Hematopoietic multipotent progenitor cell treated with erythropoietin and hydrocortisone succinate and interleukin-3 and kit ligand, for 17 days (in vitro differentiated cells): Measurements from ENCODE around the gene RAPGEF3.

ENCODE experiments used
- DNase-seq: peaks from one replicate; pipeline ENCODE4 v3.0.0-alpha.2; 2015; ENCODE audit warnings: low spot score

The RAPGEF3 gene

GRCh38 chr12:47718531-47718930, 40.1 kb downstream of the RAPGEF3 start:
- no peak for DNase-seq

GRCh38 chr12:47717443-47718193, 41.1 kb downstream of the RAPGEF3 start:
- peak; percentile 57 for DNase-seq

GRCh38 chr12:47717046-47717442, 41.6 kb downstream of the RAPGEF3 start:
- no peak for DNase-seq

GRCh38 chr12:47715877-47716548, 42.7 kb downstream of the RAPGEF3 start:
- DNase-seq, result no peak

DNA sequence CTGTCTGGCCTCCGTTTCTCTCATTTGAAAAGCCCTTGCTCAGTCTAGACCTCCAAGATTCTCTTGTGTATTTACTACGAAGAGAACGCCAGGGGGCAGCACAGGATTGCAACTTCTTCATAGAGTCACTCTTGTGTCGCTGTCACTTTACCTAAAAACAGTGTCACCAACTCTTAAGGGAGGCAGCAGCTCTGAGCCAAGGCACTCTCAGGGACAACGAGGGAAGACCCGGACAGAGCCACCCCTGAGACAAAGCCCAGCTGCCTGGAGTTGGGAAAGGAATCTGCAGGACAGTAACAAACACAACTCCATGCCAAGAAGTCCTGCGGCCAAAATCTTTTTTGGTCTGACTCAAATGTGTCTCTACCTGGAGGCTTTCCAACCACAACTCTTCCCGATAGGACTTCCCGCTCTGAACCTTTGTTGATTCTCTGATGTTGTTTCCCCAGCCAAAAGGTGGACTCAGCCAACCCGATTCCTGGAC, 43.2 kb downstream of the RAPGEF3 start:
- peak; percentile 90 for DNase-seq

DNA sequence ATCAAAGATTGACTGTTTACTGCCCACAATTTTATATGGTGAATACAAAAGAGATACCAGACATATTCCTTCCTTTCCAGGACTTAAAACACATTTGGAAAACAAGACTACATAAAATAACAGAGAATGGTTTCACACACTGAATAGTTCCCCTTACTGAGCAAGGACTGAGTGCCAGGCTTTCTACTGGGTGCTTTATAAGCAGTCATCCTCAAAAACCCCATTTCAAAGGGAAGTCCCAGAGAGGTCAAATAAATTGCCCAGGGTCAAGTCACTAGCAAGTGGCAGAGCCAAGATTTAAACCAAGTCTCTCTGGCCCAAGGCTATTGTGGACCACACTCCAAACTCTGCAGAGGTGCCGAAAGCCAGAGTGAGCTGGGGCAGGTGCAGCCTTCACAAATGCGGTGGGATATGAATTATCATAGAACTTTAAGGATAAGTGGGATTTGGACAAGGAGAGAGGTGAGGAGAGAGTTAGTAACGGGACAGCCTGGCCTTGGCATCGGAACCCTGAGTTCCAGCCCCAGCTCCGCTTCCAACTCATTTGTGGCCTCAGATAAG, 43.8 kb downstream of the RAPGEF3 start:
- no peak for DNase-seq

DNA sequence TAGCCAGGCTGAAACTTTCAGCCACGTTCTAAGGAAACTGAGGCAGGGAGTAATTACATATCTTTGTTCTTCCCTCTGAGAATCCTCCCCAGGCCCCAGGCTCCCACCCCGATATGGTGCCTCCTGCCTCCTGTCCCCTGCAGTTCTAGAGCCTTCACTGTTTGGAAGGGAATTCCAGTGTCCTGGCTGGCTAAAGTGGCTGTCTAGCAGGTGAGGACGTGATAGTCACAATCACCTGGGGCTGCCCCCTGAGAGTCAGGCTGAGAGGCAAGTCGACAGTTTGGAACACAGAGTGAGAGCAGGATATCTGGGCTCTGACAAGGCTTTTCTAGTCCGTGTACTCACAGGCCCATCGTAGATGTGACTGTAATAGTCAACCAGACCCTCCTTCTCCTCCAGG, 46.5 kb downstream of the RAPGEF3 start:
- DNase-seq, result no peak

DNA sequence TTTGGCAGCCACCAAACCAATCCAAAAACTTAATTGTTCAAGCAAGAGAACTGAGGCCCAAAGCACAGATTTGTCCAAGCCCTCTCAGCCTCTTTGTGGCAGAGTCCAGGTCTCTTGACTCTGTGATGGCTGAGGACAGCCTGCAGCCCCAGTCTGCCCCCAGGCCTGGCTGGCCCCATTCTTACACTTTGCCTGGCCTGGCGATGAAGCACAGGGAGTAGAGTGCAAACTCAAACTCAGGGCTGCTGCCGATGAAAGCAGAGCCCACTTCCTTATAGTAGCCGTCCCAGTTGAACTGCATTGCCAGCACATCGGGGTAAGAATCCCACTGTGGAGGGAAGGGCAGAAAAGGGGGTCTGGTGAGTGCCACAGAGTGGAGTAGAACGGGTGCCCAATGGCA, 47.2 kb downstream of the RAPGEF3 start:
- DNase-seq, result no peak

GRCh38 chr12:47710278-47710677, 48.4 kb downstream of the RAPGEF3 start:
- DNase-seq, result no peak

- DNase-seq, result no peak
Measured at GRCh38 chr12:47709671-47710070, 49.0 kb downstream of the RAPGEF3 start.

GRCh38 chr12:47709237-47709636, 49.4 kb downstream of the RAPGEF3 start:
- no peak for DNase-seq

GRCh38 chr12:47707905-47708543, 50.7 kb downstream of the RAPGEF3 start:
- no peak for DNase-seq

- no peak for DNase-seq
Measured at GRCh38 chr12:47707355-47707754, 51.3 kb downstream of the RAPGEF3 start.

DNA sequence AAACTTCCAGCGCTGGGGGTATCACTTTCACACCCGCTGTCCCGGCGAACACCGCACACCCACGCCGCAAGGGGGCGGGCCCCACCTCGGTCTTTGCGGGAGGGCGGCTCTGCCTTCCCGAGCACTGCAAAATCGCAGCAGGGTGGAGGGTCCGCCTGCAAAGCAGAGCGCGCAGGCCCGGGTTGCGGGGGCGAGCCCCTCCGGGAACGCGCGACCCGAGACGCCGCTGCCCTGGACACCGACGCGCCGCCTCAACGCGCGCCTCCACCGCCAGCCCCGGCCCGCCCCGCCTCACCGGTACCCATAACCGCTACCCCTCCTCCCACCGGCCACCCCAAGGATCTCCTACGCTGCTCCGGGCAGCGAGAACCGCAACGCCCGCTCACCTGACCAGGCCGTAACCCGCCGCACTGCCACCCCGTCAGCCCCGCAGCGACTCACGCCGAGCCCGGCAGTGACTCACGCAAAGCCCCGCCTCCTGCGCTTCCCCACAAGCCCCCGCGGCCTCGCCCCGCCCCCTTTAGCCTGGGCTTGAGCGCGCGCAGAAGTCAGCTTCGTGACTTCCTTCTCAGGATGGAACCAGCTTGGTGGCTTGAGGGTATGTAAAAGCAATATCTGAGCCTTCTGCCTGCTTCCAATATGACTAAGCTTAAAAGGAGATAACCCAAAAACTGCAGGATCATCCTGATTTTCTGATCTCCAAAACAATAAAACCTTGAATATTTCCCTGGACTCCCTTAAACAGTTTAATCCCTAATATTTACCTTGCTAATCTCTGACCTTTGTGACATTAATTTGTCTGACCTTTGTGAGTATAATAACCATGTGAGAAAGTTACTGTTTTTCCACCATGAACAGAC, 52.9 kb downstream of the RAPGEF3 start, which contains the start of gene RPAP3:
Gene RPAP3 (minus strand): TSS at position 465 of the 860 bp plus-strand sequence. CDS start 3,190 bp downstream, outside the sequence.
- DNase-seq, result peak; percentile 94

DNA sequence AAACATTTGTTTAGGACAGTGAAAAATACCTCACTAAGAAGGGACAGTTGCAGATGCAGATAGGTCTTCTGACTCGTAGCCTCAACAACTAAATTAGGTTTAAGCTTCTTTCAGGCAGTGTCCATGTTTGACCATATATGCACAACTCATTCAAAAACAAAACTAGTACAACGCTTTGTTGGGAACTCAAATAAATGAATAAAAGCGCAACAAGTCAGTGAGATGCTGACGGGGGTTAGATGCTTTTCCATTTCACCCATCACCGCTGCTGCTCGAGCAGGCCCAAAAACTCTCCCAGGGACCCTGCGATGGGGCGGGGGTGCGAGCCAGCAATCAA, 53.5 kb downstream of the RAPGEF3 start:
- no peak for DNase-seq

GRCh38 chr12:47704719-47705118, 54.0 kb downstream of the RAPGEF3 start:
- no peak for DNase-seq

GRCh38 chr12:47700263-47700662, 58.4 kb downstream of the RAPGEF3 start:
- DNase-seq, result no peak

- no peak for DNase-seq
Measured at GRCh38 chr12:47698631-47699030, 60.0 kb downstream of the RAPGEF3 start.

GRCh38 chr12:47698055-47698454, 60.6 kb downstream of the RAPGEF3 start:
- DNase-seq, result no peak

DNA sequence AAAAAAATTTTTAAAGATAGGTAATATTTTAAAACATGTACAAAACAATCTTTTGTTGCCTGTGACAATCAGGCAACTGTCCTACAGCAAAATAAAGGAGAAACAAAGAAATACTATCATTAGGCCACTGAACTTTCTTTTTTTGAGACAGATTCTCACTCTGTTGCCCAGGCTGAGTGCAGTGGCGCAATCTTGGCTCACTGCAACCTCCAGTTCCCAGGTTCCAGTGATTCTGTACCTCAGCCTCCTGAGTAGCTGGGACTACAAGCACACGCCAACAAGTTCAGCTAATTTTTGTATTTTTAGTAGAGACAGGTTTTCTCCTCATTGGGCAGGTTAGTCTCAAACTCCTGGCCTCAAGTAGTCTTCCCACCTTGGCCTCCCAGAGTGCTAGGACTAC, 69.5 kb downstream of the RAPGEF3 start:
- DNase-seq, result no peak

DNA sequence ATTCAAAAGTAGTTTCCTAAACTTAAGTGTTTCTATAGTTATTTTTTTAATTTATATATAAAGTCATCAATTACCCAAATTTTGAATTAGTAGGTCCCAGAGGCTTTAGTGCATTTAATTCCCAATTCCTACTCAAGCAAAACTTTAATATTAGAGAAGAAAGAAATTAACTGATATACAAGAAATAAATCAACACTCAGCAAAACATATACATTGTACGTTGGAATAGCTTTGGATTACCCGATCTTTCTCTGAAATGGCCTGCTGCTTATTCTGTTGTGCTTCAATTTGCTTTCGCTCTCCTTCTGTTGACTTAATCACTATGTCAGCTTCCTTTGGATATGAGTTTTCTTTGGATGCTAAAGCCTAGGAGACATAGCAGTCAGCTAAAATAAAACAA, 71.0 kb downstream of the RAPGEF3 start:
- no peak for DNase-seq
